B cell (primary cell): ENCODE measurements around the gene PALM3. TPM values are rescaled to one million over a fixed set of nuclear protein-coding genes. Genes with fewer than 3 reads are reported as not detected.

ENCODE experiments used
- ATAC-seq: fragments of 200-7000 bp; cut with Tn5 transposase; one replicate; pipeline ENCODE4 v1.10.0; 2021; ENCODE audit warnings: low read depth, mild to moderate bottlenecking, moderate number of reproducible peaks, moderate library complexity
- CTCF ChIA-PET: fragments of 350-600 bp; sonication (Branson Sonifier 250); formaldehyde crosslinking; loops from one replicate; lab custom pipeline; 2021; ENCODE audit warnings: antibody characterized with exemption, inconsistent platforms; lab: Charles Lee
- POLR2A ChIA-PET: fragments of 350-600 bp; sonication (Branson Sonifier 250); formaldehyde crosslinking; loops from one replicate; lab custom pipeline; 2021; ENCODE audit warnings: antibody characterized with exemption; lab: Charles Lee
- DNase-seq: peaks from one replicate; pipeline ENCODE4 v3.0.0; 2013
- H2AFZ ChIP-seq: 2 replicates; pipeline ENCODE4 v1.6.1; 2012; ENCODE audit warnings: mild to moderate bottlenecking, low read depth, low read length; ENCODE audit not compliant: insufficient read depth, poor library complexity, severe bottlenecking
- H3K27ac ChIP-seq, 2 donors: 1 replicate in 1 of 2; 2 replicates in 1 of 2; pipeline ENCODE4 v1.5.1; 2012 to 2013; ENCODE audit warnings: low read length in 2 of 2, mild to moderate bottlenecking in 2 of 2, moderate library complexity in 1 of 2
- H3K27me3 ChIP-seq, 4 experiments: fragments of 200-600 bp in 1 of 4; sonication (generic) in 1 of 4; replicated peaks in 1 of 4; 1 replicate in 2 of 4; 2 replicates in 2 of 4; pipeline versions ENCODE4 v1.6.1 to v1.7.0; 2013 to 2016; ENCODE audit warnings: low read length in 3 of 4, mild to moderate bottlenecking in 2 of 4, mixed read lengths in 1 of 4, moderate library complexity in 1 of 4; ENCODE audit not compliant: insufficient read depth in 4 of 4, control insufficient read depth in 3 of 4; ENCODE audit errors: control extremely low read depth in 1 of 4
- H3K36me3 ChIP-seq, 2 experiments: replicated peaks in 1 of 2; 1 replicate in 1 of 2; 2 replicates in 1 of 2; pipeline versions ENCODE4 v1.6.1 to v1.7.1; 2013; ENCODE audit warnings: low read length in 1 of 2; ENCODE audit not compliant: insufficient read depth in 2 of 2, control insufficient read depth in 1 of 2; ENCODE audit errors: control extremely low read depth in 1 of 2, extremely low read depth in 1 of 2
- H3K4me1 ChIP-seq, 2 donors: fragments of 200-600 bp in 1 of 2; sonication (generic) in 1 of 2; 1 replicate in 1 of 2; 2 replicates in 1 of 2; pipeline versions ENCODE4 v1.5.1 to v1.6.1; 2013 to 2017; ENCODE audit warnings: low read length in 2 of 2; ENCODE audit not compliant: control insufficient read depth in 2 of 2, insufficient read depth in 2 of 2
- H3K4me2 ChIP-seq: replicated peaks from 2 replicates; pipeline ENCODE3; 2012; ENCODE audit warnings: mild to moderate bottlenecking, low read depth, low read length; ENCODE audit not compliant: poor library complexity, severe bottlenecking
- H3K4me3 ChIP-seq, 5 experiments: fragments of 200-600 bp in 1 of 5; sonication (generic) in 1 of 5; 1 replicate in 3 of 5; 2 replicates in 2 of 5; pipeline versions ENCODE4 v1.5.1 to v1.7.0; 2011 to 2016; ENCODE audit warnings: low read length in 4 of 5, mild to moderate bottlenecking in 4 of 5, low read depth in 2 of 5, control low read depth in 1 of 5, moderate library complexity in 1 of 5; ENCODE audit not compliant: insufficient read depth in 1 of 5; ENCODE audit errors: control extremely low read depth in 1 of 5, extremely low read depth in 1 of 5
- H3K79me2 ChIP-seq: fragments of 200-600 bp; sonication (generic); one replicate; pipeline ENCODE4 v1.6.0; 2016; ENCODE audit warnings: low read length; ENCODE audit not compliant: control insufficient read depth, insufficient read depth
- H3K9ac ChIP-seq: fragments of 200-600 bp; sonication (generic); 2 replicates; pipeline ENCODE4 v1.6.1; 2017; ENCODE audit warnings: mild to moderate bottlenecking, low read length, moderate library complexity
- H3K9me3 ChIP-seq, 3 donors: one replicate each; pipeline versions ENCODE4 v1.6.1 to v1.7.1; 2013; ENCODE audit warnings: low read length in 2 of 3; ENCODE audit not compliant: control insufficient read depth in 2 of 3, insufficient read depth in 1 of 3; ENCODE audit errors: control extremely low read depth in 1 of 3
- H4K20me1 ChIP-seq: 2 replicates; pipeline ENCODE4 v1.6.0; 2012; ENCODE audit warnings: mild to moderate bottlenecking, low read length; ENCODE audit not compliant: insufficient read depth, control insufficient read depth, poor library complexity, severe bottlenecking
- H3K27ac Mint-ChIP-seq: one replicate; pipeline ENCODE4 v1.8.0; 2021; ENCODE audit warnings: mixed read lengths
- H3K27me3 Mint-ChIP-seq: one replicate; pipeline ENCODE4 v1.8.0; 2021; ENCODE audit warnings: mixed read lengths
- H3K4me1 Mint-ChIP-seq: one replicate; pipeline ENCODE4 v1.8.0; 2021; ENCODE audit warnings: mixed read lengths
- H3K4me3 Mint-ChIP-seq: one replicate; pipeline ENCODE4 v1.8.0; 2021; ENCODE audit warnings: mixed read lengths
- H3K9me3 Mint-ChIP-seq: one replicate; pipeline ENCODE4 v1.8.0; 2022; ENCODE audit warnings: mixed read lengths; ENCODE audit not compliant: insufficient read depth
- EZH2 ChIP-seq: IDR thresholded peaks from 2 replicates; pipeline ENCODE4 v1.6.1; 2012; ENCODE audit warnings: borderline replicate concordance, low read depth, mild to moderate bottlenecking, moderate library complexity, low read length; ENCODE audit not compliant: insufficient read depth, poor library complexity, severe bottlenecking
- WGBS: methylation state at CpG from one replicate; pipeline ENCODE4 v1.1.5; 2013; ENCODE audit warnings: missing lambda C conversion rate; ENCODE audit not compliant: insufficient coverage; 5-methylcytosine and 5-hydroxymethylcytosine counted together
- intact Hi-C: fragments of 100-400 bp; cut with micrococcal nuclease; formaldehyde crosslinking; loops from one replicate; pipeline ENCODE4 v1.10.0; 2022
- polyA plus RNA-seq: library from polyadenylated mRNA; depleted of rRNA; stranded (reverse); fragments of >200 nt; gene quantifications from 2 replicates; pipeline ENCODE4 v1.2.3, GENCODE V29; 2012
- total RNA-seq, 2 donors: library from RNA; stranded (reverse); fragments of 120-200 nt in 1 of 2; gene quantifications; 1 replicate in 1 of 2; 2 replicates in 1 of 2; pipeline versions ENCODE4 v1.2.3 to v1.2.4, GENCODE V29; 2013 to 2022
- TF ChIP-seq, protein P1 (sequence below): fragments of 200-600 bp; IDR thresholded peaks from one replicate; pipeline ENCODE4 v1.8.0; 2022; ENCODE audit warnings: antibody characterized with exemption, mild to moderate bottlenecking

The PALM3 gene
- total and polyA plus RNA-seq, 2 donors (not counting 1 experiment from before 2014, with no cell fraction given) = not detected

DNA sequence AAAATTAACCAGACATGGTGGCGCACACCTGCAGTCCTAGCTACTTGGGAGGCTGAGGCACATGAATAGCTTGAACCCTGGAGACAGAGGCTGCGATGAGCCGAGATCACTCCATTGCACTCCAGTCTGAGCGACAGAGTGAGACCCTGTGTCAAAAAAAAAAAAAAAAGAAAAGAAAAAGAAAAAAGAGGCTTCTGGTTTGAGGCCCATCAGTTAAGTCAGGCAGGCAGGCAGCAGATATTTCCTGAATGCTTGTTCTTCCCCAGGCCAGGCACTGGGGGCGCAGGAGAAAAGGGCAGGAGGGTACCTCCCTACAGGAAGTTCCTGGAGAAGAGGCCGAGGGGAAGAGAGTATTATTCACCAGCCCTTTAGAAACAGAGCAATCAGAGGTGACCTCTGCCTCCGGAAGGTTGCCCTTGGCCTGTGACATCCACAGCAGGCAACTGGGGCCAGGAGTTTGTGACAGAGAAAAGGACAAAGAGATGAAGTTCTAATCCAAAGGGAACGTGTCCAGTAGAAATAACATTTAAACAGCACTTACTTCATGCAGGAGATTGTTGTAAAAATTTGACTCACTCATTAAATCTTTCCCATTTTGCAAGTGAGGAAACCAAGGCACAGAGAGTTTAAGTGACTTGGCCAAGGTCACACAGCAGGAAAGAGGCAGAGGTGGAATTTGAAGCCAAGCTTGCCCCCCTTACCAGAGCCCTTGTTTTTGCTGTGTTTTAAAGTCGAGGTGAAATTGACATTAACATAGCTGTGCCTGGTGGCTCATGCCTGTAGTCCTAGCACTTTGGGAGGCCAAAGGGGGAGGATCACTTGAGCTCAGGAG, 38.3 kb downstream of the PALM3 start:
- H3K27me3 ChIP-seq = no peaks in the 10 kb centered on the region
- Mint-ChIP-seq H3K9me3 (no peaks in the 10 kb centered on the region), H3K4me3 (no peak overlapping the region), H3K27ac (no peak overlapping the region), H3K4me1 (peaks cover 21% of the 10 kb centered on the region), H3K27me3 (no peaks in the 10 kb centered on the region)
- H3K4me2 ChIP-seq = no peak overlapping the region
- TF ChIP-seq, protein P1, sequence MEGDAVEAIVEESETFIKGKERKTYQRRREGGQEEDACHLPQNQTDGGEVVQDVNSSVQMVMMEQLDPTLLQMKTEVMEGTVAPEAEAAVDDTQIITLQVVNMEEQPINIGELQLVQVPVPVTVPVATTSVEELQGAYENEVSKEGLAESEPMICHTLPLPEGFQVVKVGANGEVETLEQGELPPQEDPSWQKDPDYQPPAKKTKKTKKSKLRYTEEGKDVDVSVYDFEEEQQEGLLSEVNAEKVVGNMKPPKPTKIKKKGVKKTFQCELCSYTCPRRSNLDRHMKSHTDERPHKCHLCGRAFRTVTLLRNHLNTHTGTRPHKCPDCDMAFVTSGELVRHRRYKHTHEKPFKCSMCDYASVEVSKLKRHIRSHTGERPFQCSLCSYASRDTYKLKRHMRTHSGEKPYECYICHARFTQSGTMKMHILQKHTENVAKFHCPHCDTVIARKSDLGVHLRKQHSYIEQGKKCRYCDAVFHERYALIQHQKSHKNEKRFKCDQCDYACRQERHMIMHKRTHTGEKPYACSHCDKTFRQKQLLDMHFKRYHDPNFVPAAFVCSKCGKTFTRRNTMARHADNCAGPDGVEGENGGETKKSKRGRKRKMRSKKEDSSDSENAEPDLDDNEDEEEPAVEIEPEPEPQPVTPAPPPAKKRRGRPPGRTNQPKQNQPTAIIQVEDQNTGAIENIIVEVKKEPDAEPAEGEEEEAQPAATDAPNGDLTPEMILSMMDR = no peak
- no peak for TF ChIP-seq EZH2
- ATAC-seq (no peak), DNase-seq (no peak)
- H3K27ac ChIP-seq = no peak overlapping the region
- no peak overlapping the region for H3K9ac ChIP-seq
- H3K4me3 ChIP-seq = no peak overlapping the region
- CTCF ChIA-PET = interaction anchor here (0.7 to 3.4 kb wide), 4 partner anchors 8 to 62 kb away, joined by 3 to 23 read pairs (median 4); partner anchors contain the start of gene IL27RA
- H3K36me3 ChIP-seq = no peaks in the 10 kb centered on the region
- H2AFZ ChIP-seq = no peak overlapping the region
- WGBS = 81% methylated on average over 5 of the region's 9 CpGs
- peaks cover 12 to 30% of the 10 kb centered on the region in 2 donors for H3K4me1 ChIP-seq
- H4K20me1 ChIP-seq = no peaks in the 10 kb centered on the region
- H3K9me3 ChIP-seq = no peaks in the 10 kb centered on the region
- H3K79me2 ChIP-seq = no peaks in the 10 kb centered on the region
- intact Hi-C loops = no loop called here
- POLR2A ChIA-PET = interaction anchor here (0.7 kb wide), 1 partner anchor 56 kb away, joined by 3 read pairs; no protein-coding TSS in a partner anchor

DNA sequence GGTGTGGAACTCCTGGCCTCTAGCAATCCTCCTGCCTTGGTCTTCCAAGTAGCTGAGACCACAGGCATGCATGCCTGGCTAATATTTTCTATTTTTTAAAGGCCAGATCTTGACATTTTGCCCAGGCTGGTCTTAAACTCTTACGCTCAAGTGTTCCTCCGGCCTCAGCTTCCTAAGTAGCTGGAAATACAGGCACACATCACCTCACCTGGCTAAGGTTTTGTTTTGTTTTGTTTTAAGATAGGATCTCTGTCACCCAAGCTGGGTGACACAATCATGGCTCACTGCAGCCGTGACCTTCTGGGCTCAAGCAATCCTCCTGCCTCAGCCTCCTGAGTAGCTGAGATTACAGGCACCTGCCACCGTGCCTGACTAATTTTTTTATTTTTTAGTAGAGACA, 39.4 kb downstream of the PALM3 start:
- H4K20me1 ChIP-seq = no peaks in the 10 kb centered on the region
- TF ChIP-seq EZH2 = no peak
- TF ChIP-seq, protein P1 = no peak
- no peak overlapping the region for H3K4me3 ChIP-seq
- no peaks in the 10 kb centered on the region for H3K27me3 Mint-ChIP-seq
- ChIA-PET POLR2A (interaction anchor here (0.5 to 1.1 kb wide), 2 partner anchors 9 to 24 kb away, joined by 3 to 4 read pairs; partner anchors contain the start of gene IL27RA), CTCF (interaction anchor here (0.6 to 3.4 kb wide), 8 partner anchors 9 to 118 kb away, joined by 3 to 23 read pairs (median 4); partner anchors contain the start of gene IL27RA)
- no peaks in the 10 kb centered on the region for H3K9me3 ChIP-seq
- intact Hi-C loops = no loop called here
- H3K36me3 ChIP-seq = no peaks in the 10 kb centered on the region
- peaks cover 13 to 29% of the 10 kb centered on the region in 2 donors for H3K4me1 ChIP-seq
- no peaks in the 10 kb centered on the region for H3K27me3 ChIP-seq
- no peaks in the 10 kb centered on the region for H3K9me3 Mint-ChIP-seq
- peak overlapping the region; percentile 10 for H3K27ac Mint-ChIP-seq
- H3K4me1 Mint-ChIP-seq = peaks cover 20% of the 10 kb centered on the region
- peaks cover 8% of the 10 kb centered on the region for H3K79me2 ChIP-seq
- H3K9ac ChIP-seq = no peak overlapping the region
- no peak for ATAC-seq
- H2AFZ ChIP-seq = no peak overlapping the region
- 100% methylated on average over 2 of the region's 4 CpGs for WGBS
- DNase-seq = no peak
- H3K4me3 Mint-ChIP-seq = no peak overlapping the region
- no peak overlapping the region for H3K27ac ChIP-seq
- H3K4me2 ChIP-seq = no peak overlapping the region
